AG04449 (cell line): ENCODE data around the gene MRPL9.

Experiments
- CTCF ChIA-PET: fragments of 350-600 bp; formaldehyde crosslinking; extraction: SDS; loops from one replicate; lab custom pipeline; 2021; ENCODE audit warnings: antibody characterized with exemption; lab: Yijun Ruan, JAX
- POLR2A ChIA-PET: fragments of 400-600, 350-600 bp; formaldehyde crosslinking; extraction: SDS; loops from one replicate; lab custom pipeline; 2020; ENCODE audit warnings: antibody characterized with exemption, inconsistent platforms; lab: Yijun Ruan, JAX
- DNase-seq: peaks from one replicate; pipeline ENCODE4 v3.0.0-alpha.2; 2010; ENCODE audit warnings: low read depth, low spot score
- H3K4me3 ChIP-seq: 2 replicates; pipeline ENCODE4 v1.5.1; 2011; ENCODE audit warnings: low read depth, mild to moderate bottlenecking, control low read depth, low read length
- TF ChIP-seq, protein P1 (sequence below): IDR thresholded peaks from one replicate; pipeline ENCODE4 v1.5.1; 2011; ENCODE audit warnings: mild to moderate bottlenecking, moderate library complexity, low read length, control low read depth, inconsistent platforms; ENCODE audit not compliant: insufficient read depth; ENCODE audit errors: missing control alignments

Gene MRPL9

DNA sequence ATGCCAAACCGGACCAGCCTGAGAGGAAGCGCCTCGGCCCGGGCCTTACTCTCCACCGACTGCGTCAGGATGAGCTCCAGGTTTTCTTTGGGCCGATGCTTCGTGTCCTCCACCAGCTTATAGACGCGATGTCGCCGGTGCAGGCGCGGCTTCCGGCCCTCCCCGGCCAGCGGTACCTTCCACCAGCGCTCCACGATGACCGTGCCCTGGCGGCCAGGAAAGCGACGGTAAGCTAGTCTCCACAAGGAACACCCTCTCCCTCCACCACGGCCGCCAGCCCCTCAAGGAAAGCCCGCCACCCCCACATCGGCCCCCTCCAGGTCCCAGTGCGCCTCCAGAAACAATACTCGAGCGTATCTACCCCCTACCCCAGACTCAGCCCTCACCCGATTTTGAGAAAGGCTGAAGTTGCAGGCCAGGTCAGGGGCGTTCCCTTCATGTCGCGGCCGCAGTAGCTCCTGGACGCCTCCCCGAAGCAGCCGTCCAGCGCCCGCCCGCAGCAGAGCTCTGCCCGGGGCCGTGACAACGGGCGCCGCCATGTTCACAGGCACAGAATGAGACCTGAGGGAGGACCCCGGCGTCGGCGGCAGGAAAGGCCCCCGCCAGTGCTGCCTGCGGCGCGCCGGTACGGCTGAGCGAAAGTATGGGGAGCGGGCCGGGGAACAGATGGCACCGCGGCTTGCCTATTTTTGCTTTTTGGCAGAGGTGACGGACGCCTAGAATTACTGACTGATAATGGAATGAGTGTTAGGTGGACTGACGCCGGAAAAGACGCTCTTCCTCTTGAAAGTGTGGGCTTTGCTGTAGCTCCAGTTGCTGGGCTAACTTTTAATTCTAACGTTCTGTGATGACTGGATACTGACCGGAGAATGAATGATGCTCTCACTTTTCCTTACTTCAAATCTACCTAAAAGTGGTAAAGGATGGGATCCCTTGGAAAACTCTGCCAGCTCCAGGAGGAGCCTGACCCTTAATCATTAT lies at the start of gene MRPL9:
TSS of gene MRPL9 (minus strand) at position 556 of the 981 bp plus-strand sequence. CDS start at position 539, 17 bp downstream.
- ChIA-PET CTCF (interaction anchor here (0.8 to 1.2 kb wide), 6 partner anchors 8 to 319 kb away, joined by 3 to 4 read pairs (median 3); no protein-coding TSS in a partner anchor), POLR2A (no interaction called here)
- TF ChIP-seq, protein P1, sequence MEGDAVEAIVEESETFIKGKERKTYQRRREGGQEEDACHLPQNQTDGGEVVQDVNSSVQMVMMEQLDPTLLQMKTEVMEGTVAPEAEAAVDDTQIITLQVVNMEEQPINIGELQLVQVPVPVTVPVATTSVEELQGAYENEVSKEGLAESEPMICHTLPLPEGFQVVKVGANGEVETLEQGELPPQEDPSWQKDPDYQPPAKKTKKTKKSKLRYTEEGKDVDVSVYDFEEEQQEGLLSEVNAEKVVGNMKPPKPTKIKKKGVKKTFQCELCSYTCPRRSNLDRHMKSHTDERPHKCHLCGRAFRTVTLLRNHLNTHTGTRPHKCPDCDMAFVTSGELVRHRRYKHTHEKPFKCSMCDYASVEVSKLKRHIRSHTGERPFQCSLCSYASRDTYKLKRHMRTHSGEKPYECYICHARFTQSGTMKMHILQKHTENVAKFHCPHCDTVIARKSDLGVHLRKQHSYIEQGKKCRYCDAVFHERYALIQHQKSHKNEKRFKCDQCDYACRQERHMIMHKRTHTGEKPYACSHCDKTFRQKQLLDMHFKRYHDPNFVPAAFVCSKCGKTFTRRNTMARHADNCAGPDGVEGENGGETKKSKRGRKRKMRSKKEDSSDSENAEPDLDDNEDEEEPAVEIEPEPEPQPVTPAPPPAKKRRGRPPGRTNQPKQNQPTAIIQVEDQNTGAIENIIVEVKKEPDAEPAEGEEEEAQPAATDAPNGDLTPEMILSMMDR = no peak
- DNase-seq = no peak
- H3K4me3 ChIP-seq = peak within 1 kb of the TSS; percentile 90

GRCh38 chr1:151811181-151811580 lies 47.9 kb upstream of the MRPL9 start:
- TF ChIP-seq, protein P1 = no peak
- H3K4me3 ChIP-seq = no peak overlapping the region
- POLR2A ChIA-PET = no interaction called here
- DNase-seq = no peak
- CTCF ChIA-PET = interaction anchor here (1.0 to 1.4 kb wide), 2 partner anchors 11 to 31 kb away, joined by 3 read pairs; no protein-coding TSS in a partner anchor

GRCh38 chr1:151809985-151810556 lies 46.8 kb upstream of the MRPL9 start:
- ChIA-PET POLR2A (no interaction called here), CTCF (no interaction called here)
- H3K4me3 ChIP-seq = no peak overlapping the region
- TF ChIP-seq, protein P1 = no peak
- DNase-seq = no peak

DNA sequence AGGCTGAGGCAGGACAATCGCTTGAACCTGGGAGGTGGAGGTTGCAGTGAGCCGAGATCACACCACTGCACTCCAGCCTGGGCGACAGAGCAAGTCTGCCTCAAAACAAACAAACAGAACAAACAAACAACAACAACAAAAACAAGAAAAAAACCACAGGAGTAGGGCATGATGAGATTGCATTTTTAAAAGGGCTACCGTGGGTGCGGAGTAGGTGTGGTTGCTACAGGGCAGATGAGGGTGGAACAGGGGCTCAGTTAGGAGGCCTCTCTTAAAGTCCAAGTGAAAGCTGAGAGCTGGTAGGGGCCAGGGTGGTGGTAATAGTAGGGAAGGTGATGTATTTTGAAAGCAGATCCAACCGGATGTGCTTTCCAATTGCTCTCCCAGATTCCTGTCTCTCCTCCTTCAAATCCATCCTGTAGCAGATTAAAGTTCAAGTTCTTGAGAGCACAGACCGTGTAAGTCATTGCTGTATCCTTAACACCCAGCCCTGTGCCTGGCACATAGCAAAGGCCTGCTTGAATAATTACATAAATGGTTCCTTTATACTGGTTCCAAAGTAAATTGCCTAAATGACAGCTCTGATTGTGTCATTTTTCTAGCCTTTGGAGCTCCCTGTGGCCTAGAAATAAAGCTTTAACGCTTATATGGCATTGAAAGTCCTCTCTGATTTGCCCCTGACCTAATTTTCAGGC lies 46.1 kb upstream of the MRPL9 start:
- no peak overlapping the region for H3K4me3 ChIP-seq
- TF ChIP-seq, protein P1 = no peak
- POLR2A ChIA-PET = no interaction called here
- DNase-seq = no peak
- CTCF ChIA-PET = no interaction called here

GRCh38 chr1:151807766-151808165 lies 44.5 kb upstream of the MRPL9 start:
- ChIA-PET POLR2A (no interaction called here), CTCF (no interaction called here)
- no peak for DNase-seq
- TF ChIP-seq, protein P1 = no peak
- no peak overlapping the region for H3K4me3 ChIP-seq

DNA sequence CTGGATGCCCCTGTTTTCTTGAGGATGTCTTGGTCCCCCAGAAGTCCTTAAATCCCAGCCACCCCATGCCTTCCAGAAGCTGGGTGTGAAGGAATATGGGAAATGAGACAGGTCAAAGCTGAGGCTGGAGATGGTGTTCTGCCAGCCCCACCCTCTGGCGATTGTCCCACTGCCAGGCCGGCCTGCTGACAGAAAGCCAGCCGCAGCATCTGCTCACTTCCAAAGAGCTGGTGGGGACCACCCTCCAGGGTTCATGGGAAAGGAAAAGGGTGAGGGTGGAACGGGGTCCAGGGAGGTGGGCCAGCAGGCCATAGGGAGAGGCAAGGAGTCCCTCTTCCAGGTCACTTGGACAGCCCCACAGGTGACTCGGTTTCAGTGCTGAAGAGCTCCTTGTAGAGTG lies 43.8 kb upstream of the MRPL9 start:
- TF ChIP-seq, protein P1 = no peak
- no peak overlapping the region for H3K4me3 ChIP-seq
- DNase-seq = no peak
- POLR2A ChIA-PET = no interaction called here
- CTCF ChIA-PET = no interaction called here
